GM18499 (cell line): ENCODE results near the gene CHST8.

ENCODE experiments used
- ATAC-seq: cut with Tn5 transposase; IDR thresholded peaks from one replicate; pipeline ENCODE4 v1.9.1; 2021; ENCODE audit warnings: moderate number of reproducible peaks; ENCODE audit not compliant: insufficient read depth, unreplicated experiment

Gene CHST8

DNA sequence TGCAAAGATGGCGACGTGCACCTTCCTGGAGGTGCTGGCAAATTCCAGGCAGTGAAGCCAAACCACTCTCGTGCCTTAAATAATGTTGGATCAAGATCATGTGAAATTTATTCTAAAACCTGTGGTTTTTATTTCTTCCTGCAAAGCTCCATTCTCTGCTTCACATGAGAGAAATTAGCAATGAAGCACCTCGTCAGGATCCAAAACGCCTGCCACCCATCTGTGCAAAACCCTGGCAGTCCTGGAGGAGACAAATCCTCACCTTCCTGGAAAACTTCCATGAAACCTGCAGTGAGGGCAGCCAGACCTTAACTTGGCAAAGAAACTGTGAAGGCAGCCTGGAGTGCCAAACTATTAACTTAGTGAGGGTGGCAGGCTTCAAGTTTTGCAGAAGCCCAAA is 47.6 kb downstream of the CHST8 start:
- ATAC-seq = no peak

DNA sequence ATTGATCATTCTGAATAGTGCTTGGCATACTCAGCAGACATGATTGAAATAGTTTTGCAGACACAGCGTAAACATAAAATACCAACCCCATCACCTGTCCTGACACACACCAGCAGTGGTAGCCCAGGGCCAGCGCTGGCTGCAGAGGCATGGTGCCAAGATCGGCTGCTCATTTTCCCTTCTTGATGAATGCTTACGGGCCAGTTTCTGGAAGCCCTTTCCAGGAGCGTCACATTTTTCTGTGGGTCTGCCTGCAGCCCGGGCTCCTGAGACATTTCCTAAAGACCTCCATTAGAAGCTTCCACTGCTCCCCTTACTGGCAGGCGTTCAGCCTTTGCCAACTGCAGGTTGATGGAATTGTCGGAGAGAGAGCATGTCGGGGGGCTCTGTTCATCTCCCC is 48.6 kb downstream of the CHST8 start:
- no peak for ATAC-seq

DNA sequence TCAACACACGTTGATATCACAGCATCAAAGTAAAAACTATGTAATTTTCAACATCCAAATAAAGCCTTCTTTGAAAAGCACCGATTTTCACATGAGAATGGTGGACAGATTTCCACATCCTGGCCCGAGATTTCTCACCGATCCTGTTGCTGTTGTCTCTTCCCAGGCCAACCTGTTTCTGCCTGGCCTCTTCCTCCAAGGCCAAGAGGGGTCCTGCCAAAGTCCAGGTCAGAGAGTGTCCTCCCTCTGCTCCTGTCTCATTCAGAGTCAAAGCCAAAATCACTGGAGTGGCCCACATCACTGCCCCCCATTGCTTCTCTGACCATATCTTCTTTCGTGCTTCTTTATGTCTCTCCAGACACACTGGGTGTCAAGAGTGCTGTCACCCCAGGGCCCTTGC is 49.5 kb downstream of the CHST8 start:
- no peak for ATAC-seq

DNA sequence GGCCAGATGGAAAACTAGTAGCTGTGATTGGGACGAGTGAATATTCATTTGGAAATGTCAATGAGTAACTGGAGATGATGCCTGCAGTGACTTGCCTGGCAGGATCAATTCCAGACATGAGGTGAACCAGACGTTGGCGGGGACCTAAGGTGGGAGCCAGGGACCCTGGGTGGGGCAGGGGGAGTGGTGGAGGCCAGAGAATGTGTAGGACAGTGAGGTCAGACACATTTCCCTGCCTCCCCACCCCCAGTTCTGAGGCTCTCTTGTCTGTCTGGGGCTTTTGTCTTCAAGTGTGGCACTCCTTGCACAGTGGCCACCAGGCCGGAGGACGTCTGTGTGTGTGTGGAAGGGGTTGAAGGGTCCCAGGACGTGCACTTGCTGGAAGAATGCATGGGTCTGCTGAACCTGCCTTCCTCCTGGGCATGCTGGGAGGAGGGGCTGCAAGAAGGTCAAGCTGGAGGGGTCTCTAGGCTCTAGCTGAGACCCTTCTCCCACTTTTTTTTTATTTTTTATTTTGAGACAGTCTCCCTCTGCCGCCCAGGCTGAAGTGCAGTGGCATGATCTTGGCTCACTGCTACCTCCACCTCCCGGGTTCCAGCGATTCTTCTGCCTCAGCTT is 51.6 kb downstream of the CHST8 start:
- no peak for ATAC-seq

DNA sequence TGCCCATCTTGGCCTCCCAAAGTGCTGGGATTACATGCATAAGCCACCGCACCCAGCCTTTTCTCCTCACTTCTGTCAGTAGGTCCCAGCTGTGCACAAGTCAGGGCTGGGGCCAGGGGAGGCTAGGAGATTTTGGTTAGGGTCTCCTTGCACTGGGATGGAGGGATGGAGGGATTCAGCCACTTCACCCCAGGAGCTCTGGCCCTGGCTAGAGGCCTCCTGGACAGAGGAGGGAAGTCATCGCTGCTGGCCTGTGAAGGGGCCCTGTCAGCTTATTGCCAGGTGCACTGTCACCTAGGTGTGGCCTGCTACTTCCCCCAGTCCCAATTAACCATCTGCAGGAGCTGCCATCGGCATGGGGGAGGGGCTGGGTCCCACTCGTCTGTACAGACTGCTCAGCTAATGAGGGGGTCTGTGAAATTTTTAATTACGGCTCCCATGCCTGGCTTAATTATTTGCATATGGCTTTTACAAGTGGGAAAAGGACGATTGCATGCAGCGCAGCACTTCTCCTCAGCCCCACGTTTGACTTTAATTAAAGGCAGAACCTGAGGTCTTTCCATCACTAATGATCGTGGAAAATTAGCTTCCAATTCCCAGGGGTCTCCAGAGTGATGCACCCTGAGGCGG is 52.4 kb downstream of the CHST8 start:
- ATAC-seq = no peak

DNA sequence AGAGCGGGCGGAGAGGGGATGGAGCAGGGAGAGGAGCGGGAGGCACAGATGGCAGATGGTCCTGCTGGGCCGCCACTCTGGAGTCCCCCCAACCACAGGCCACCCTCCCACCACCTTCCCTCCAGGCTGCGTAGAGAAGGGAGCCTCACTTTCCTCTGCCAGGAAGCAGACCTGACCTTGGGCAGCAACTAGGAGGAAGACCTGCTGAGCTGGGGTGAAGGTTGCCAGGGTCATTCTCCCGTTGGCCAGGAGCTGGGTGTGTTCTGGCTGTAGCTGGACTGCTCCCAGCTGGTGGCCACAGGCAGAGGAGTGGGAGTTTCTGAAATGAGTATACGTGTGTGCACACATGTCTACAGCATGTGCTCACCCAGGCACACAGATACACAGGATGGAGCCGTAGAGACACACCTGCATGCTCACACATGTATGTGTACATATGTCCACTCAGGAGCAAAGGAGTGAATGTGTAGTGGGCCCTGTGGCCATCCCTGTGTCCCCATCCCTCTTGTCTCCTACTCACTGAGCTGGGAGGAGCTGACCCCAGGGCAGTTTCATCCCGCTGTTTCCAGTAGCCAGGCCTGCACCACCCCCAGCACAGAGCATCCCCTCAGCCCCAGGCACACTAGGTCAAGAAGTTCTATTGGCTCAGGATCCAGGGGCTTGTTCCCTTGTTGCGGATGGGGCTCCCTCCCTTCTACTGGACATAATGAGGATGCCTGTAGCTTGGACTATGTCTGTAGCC is 53.0 kb downstream of the CHST8 start:
- no peak for ATAC-seq

DNA sequence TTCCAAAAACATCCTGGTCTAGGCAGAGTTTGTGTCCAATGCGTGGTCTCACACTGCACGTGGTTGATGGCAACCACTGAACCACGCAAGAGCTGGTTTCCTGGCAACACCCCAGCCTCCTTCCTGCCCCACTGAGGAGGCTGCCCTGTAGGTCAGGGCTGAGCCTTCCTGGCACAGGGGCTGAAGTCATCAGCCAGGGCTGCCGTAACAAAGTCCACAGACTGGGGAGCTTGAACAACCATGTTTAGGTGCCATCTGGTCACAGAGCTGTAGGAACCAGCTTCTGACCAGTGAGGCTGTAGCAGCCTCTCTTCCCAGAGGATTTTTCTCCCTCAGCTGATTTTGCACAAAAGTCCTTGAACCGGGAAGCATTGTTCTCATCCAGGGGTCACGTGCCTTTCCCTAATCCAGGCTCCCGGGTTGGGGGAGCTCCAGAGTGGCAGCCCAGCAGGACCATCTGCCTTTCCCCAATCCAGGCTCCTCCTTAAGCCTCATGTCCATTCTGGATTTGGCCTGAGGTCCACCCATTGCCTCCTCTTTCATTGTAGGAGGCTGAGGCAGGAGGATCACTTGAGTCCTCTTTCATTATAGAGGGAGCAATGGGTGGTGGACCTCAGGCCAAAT is 53.9 kb downstream of the CHST8 start:
- ATAC-seq = no peak

DNA sequence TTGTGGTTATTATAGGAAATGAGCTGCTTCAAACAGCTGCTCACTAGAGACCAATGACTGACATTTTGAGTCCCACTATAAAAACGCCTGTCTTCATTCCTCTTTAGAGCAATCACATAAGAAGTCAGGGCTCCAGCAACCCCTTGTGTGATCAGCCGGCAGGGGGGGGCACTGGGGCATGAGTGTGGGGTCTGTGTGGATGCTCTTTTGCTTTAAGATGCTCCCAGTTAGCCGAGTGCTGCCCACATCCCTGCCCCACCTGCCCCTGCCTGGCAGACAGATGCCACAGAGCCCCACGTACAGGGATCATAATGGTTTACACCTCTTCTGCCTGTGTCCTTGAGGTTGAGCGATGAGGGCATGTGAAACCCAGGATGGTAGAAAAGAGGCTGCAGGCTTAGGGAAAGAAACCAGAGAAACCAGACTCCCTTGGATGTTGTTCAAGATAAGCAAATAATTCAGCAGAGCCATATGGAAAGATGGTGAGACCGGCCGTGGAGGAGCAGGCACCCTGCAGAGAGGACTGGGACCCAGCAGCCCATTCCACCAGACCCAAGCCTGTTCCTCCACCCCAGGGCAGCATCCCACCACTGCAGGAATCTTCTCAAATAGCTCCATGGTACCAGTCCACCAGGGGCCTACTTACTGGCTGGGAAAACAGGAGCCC is 55.4 kb downstream of the CHST8 start:
- no peak for ATAC-seq

DNA sequence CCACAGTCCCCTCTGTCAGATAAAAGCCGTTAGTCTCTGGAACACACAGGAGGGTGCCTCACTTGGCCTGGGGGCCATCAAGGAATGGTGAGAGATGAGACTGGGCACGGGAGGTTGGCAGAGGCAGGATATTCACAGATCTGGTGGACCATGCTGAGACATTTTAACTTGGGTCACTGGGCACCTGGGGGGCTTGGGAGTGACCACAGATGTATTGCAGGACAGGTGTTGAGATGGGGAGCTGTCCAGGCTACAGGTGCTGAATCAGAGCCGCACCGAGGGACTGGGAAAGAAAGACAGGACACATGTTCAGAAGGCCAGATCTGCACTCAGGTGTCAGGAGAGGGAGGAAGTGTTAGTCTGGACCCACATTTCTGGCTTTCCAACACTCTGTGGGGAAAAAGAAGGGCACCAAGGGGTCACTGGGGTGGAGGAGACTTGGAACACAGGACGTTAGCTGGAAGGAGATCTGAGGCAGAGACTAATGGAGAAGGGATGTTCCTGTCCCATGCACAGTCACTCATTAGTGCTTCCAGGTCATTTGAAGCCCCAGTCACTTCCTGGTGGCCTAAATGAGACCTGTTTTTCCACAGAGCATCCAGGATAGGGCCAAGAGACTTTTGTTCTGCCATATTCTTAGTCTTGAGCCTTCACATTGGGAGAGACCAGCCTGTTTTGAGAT is 56.1 kb downstream of the CHST8 start:
- ATAC-seq = no peak

DNA sequence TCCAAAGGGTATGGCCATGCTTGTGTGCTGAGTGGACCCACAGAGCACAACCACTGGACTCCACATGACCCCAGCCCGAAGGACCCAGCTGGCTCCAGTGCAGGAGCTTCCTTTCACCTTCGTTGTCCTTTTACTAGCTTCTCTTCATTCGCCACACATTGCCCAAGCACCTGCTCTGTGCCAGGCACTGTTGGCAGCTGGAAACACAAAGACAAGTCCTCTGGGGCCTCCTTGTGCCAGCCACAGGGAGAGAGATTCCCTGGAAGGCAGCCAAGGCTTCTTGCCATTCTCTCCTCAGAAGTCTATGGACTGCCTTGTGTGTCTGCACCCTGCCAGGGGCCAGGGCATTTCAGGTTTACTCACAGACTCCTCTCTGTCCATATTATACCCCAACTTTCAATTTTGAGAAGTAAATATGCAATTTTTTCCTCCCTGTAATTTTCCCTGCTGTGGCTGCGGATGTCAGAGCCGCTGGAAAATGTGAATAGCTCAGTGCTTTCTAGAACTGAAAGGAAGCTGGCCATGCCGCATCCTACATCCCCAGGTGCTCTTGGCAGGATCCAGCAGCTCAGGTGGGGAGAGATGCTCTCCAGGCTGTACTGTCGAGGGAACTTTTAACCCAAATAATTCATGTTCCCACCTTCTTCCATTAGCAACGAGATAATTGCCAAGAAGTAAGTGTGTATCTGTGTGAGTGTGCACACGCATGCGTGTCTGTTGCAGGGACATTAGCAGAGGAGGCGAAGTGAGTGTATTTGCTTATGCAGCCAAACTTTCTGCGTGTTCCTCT is 57.2 kb downstream of the CHST8 start:
- no peak for ATAC-seq

DNA sequence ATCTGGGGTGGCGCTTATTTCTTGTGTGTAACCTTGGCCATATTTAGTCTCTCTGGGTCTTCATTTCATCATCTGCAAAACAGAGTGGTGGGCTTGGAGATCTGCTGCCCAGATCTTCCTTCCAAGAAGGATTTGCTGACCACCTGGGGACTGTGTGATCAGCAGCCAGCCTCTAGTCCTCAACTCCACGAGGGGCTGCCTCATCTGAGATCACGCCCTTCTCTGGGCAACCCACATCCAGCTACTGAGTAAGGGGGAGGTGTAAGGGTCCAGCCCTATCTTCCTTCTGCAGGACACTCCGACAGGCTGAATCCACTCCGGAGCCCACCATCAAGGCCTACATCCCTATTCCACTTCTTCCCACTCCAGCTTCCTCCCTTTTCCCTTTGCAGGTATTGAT is 57.9 kb downstream of the CHST8 start:
- no peak for ATAC-seq

DNA sequence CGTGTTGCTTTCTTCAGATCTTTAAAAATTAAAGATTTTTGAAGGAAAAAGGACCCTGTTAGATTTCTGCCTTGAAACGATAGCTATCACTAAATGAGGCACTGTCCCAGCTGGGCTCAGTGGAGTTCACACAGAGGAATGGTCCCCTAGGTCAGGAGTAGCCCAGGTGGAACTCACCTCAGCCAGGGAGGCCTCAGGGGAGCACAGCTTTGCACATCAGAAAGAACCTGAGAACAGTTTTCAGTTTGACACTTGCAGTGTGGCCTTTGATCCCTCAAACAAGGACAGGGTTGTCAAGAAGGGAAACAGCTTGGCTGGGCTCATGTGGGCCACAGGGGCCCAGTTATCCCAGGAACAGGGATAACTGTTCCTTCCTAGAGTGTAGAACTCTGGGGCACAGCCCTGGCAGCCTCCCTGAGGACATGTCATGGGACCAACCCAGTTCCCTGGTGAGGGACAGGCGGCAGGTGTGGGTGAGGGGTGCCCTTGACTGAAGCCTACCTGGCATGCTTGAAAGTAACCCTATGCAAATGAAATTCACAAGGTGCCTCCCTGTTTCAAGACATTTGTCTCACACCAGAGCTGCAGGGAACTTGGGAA is 59.4 kb downstream of the CHST8 start:
- no peak for ATAC-seq

DNA sequence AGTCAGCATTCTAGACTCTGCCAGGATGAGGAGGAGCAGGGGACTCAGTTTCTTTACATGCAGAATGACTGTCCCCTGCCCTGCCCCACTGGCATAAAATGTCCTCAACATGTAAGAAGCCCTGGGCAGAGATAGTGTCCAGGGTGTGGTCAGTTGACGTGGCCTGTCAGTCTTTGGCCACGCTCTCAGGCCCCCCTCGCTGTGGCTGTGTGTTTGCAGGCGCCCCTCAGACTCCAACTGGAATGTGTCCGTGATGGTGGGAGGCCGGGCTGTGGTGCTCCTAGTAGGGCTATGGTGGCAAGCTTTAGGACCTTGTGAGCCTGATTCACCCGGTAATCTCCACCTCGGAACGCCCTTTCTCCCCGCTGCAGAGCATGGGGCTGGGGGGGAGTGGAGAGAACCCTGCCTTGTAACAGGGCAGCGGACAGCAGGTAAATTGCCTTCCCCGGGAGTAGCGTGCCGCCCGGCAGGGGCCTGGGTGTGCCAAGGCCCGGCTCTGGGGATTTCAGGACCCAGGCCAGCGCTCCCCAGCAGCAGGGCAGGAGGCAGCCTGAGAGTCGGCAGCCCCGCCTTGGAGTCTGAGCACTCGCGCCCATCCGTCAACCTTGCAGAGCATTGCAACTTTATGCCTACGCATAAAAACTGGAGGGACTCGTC is 62.3 kb downstream of the CHST8 start:
- no peak for ATAC-seq

DNA sequence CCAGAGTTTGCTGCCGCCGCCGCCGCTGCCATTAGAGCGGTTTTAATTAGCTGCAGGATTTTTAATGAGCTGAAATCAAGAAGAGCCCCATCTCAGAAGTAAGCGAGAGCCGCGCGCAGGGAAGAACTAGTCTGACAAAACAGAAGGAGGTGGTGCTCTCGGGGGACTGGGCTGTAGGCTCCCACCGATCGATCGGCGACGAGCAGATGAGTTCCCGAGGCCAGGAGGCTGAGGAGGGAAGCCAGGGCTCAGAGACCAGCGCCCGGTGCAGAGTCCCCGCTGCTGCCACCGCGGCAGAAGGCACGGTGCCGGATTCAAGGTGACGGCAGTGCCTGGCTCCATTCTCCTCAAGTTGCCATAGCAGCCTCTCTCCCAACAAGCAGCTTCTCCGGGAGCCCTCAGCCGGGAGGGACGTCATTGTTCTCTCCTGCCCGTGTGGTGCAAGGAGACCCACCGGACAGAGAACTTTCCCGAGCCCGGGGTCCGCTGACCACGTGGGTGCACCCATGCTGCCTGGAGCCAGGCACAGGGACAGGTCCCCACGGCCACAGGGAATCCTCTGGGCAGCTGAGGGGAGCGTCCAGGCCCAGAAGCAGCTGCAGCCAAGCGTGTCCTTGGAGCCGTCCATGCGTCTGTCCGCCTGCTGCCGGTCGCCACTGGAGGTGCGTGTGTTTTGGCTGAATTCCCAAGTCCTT is 62.9 kb downstream of the CHST8 start:
- no peak for ATAC-seq

DNA sequence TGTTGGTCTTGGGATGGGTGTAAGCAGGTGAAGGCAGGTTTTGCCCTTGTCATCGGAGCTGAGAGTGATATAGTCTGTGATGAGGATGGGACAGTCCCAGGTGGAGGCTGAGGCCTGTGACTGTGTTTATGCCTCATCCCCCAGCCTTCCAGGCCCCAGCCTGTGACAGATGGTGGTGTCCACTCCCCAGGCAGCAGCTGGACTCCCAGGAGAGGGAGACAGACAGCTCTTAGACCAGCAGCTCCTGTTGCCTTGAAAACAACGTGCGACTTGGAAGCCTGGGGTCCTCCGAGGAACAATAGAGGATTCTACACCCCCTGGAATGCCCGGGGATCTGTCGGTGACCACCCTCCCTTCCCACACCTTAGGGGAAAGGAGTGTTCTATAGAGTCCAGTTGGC is 63.8 kb downstream of the CHST8 start:
- no peak for ATAC-seq

DNA sequence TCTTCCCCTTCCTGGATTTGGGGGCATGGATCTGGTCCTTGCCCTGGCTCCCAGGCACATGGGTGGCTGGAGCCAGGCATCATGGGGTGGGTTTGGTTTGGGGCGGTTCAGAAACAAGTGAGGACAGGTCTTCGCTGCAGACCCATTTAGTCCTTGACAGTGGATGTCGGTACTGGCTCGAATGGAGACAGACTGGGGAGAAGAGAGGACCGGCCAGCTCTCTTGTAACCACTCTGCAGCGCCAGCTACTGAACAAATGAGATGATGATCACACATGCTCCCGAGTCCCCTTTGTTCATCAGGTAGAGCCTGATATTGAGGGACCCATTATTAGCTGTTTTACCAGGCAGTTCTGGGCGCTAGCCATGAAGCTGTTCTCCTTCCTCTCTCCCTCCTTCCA is 64.5 kb downstream of the CHST8 start:
- ATAC-seq = no peak

DNA sequence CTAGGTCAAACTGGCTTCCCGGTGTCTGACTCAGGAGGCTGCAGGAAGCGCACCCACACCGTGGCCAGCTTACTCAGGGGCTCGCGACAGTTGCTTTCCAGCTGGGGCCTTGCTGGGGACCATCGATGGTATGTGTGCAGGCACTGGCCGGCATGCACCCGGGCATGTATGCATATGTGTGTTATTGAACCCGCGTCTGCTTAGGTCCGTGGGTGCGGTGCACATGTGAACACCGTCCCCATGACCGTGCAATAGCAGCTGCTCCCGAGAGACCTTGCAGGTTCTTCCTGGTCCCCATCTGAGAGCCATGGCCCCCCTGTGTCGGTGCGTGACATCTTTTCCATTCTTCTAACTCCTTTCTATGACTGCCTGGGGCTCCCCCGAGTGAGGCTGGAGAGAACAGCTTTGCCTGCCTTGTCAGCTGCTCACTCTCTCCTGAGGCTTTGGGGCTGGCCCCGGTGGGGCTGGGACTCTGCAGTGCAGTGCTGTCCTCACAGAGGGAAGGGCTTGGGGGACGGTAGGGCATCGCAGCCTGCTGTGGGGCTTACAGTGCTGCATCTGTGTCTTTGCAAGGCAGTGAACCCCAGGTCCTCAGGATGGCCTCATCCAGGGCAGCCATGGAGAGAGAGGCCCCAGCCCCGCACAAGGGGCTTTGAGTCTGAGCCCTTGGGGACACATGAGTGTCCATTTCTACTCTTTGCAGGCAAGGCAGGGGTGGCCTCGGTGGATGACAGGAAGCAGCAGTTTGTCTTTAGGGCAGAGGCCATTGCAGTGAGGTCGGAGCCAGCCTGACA is 65.1 kb downstream of the CHST8 start:
- no peak for ATAC-seq
